Measurements from ENCODE around the gene SPAG6. TPM values are rescaled to one million over a fixed set of nuclear protein-coding genes. Genes with fewer than 3 reads are reported as not detected.
A peak's percentile ranks its signal among the peaks of the same experiment; 100 is the strongest.

The SPAG6 gene
- total RNA-seq, 1 donor from 2014 or later = not detected

- H3K36me3 Mint-ChIP-seq (ENCODE audit: unreplicated experiment) = peaks cover 13% of the 10 kb centered on the region
- peak overlapping the region; percentile 85 for H3K4me3 Mint-ChIP-seq (ENCODE audit: unreplicated experiment)
- no peak for TF ChIP-seq CTCF (IDR thresholded peaks at IDR 0.05)
- H3K27ac Mint-ChIP-seq (ENCODE audit: unreplicated experiment) = no peak overlapping the region
- no peak for DNase-seq (ENCODE audit: extremely low spot score, unreplicated experiment)
- H3K27me3 Mint-ChIP-seq (ENCODE audit: unreplicated experiment) = peaks cover 35% of the 10 kb centered on the region
- H3K9me3 Mint-ChIP-seq (ENCODE audit: unreplicated experiment) = no peaks in the 10 kb centered on the region
- H3K4me1 Mint-ChIP-seq (ENCODE audit: unreplicated experiment) = peaks cover 48% of the 10 kb centered on the region
Observed at GRCh38 chr10:22322641-22323160, 22.6 kb upstream of the SPAG6 start.

- no peak overlapping the region for H3K4me3 Mint-ChIP-seq (ENCODE audit: unreplicated experiment)
- peaks cover 35% of the 10 kb centered on the region for H3K27me3 Mint-ChIP-seq (ENCODE audit: unreplicated experiment)
- peaks cover 40% of the 10 kb centered on the region for H3K4me1 Mint-ChIP-seq (ENCODE audit: unreplicated experiment)
Observed at GRCh38 chr10:22323538-22324305, 21.6 kb upstream of the SPAG6 start.

GRCh38 chr10:22324413-22324812 is 20.9 kb upstream of the SPAG6 start:
- H3K27me3 Mint-ChIP-seq (ENCODE audit: unreplicated experiment) = peaks cover 35% of the 10 kb centered on the region
- DNase-seq (ENCODE audit: extremely low spot score, unreplicated experiment) = no peak
- no peaks in the 10 kb centered on the region for H3K9me3 Mint-ChIP-seq (ENCODE audit: unreplicated experiment)
- no peak overlapping the region for H3K27ac Mint-ChIP-seq (ENCODE audit: unreplicated experiment)
- peaks cover 40% of the 10 kb centered on the region for H3K4me1 Mint-ChIP-seq (ENCODE audit: unreplicated experiment)
- peak overlapping the region; percentile 83 for H3K4me3 Mint-ChIP-seq (ENCODE audit: unreplicated experiment)
- peaks cover 19% of the 10 kb centered on the region for H3K36me3 Mint-ChIP-seq (ENCODE audit: unreplicated experiment)
- TF ChIP-seq CTCF (IDR thresholded peaks at IDR 0.05) = no peak

More at GRCh38 chr10:22323538-22324305, 21.6 kb upstream of the SPAG6 start:
- no peak for DNase-seq (ENCODE audit: extremely low spot score, unreplicated experiment)
- no peaks in the 10 kb centered on the region for H3K9me3 Mint-ChIP-seq (ENCODE audit: unreplicated experiment)
- no peak overlapping the region for H3K27ac Mint-ChIP-seq (ENCODE audit: unreplicated experiment)
- H3K36me3 Mint-ChIP-seq (ENCODE audit: unreplicated experiment) = peaks cover 14% of the 10 kb centered on the region
- no peak for TF ChIP-seq CTCF (IDR thresholded peaks at IDR 0.05)

GRCh38 chr10:22324893-22325271 is 20.4 kb upstream of the SPAG6 start:
- DNase-seq (ENCODE audit: extremely low spot score, unreplicated experiment) = no peak
- Mint-ChIP-seq H3K27me3 (ENCODE audit: unreplicated experiment) (peaks cover 34% of the 10 kb centered on the region), H3K27ac (ENCODE audit: unreplicated experiment) (peak overlapping the region; percentile 62), H3K4me1 (ENCODE audit: unreplicated experiment) (peaks cover 35% of the 10 kb centered on the region), H3K36me3 (ENCODE audit: unreplicated experiment) (peaks cover 24% of the 10 kb centered on the region), H3K9me3 (ENCODE audit: unreplicated experiment) (no peaks in the 10 kb centered on the region), H3K4me3 (ENCODE audit: unreplicated experiment) (peak overlapping the region; percentile 83)
- TF ChIP-seq CTCF (IDR thresholded peaks at IDR 0.05) = no peak
